ENCODE results near the gene C2orf42. TPM values are rescaled to one million over a fixed set of nuclear protein-coding genes. Genes with fewer than 3 reads are reported as not detected.
"Not testable (repeated sequence)": the region's sequence is repeated elsewhere in the genome, so short reads cannot be mapped to it uniquely, and the experiment has no call there.

The C2orf42 gene
- total RNA-seq, 1 experiment from 2014 or later = 28.5 TPM

GRCh38 chr2:70113359-70114070 is 77.3 kb downstream of the C2orf42 start:
- Mint-ChIP-seq H3K4me1 (ENCODE audit: insufficient read depth, unreplicated experiment) (peaks cover 3% of the 10 kb centered on the region), H3K27me3 (ENCODE audit: insufficient read depth, unreplicated experiment) (no peaks in the 10 kb centered on the region), H3K36me3 (ENCODE audit: insufficient read depth, unreplicated experiment) (no peaks in the 10 kb centered on the region), H3K9me3 (ENCODE audit: unreplicated experiment) (no peaks in the 10 kb centered on the region), H3K4me3 (ENCODE audit: unreplicated experiment) (no peak overlapping the region), H3K27ac (ENCODE audit: low read depth, unreplicated experiment) (no peak overlapping the region)
- BruUV-seq (replicated peaks) = no TSS peak
- CTCF ChIA-PET = no interaction called here
- intact Hi-C loops (cut with micrococcal nuclease) = no loop called here
- POLR2A ChIA-PET = interaction anchor here (0.8 to 3.9 kb wide), 3 partner anchors 8 to 19 kb away, joined by 4 to 13 read pairs (median 4); no protein-coding TSS in a partner anchor
- no peak for TF ChIP-seq CTCF (IDR thresholded peaks at IDR 0.05; ENCODE audit: unreplicated experiment)
- DNase-seq (ENCODE audit: unreplicated experiment) = no peak

DNA sequence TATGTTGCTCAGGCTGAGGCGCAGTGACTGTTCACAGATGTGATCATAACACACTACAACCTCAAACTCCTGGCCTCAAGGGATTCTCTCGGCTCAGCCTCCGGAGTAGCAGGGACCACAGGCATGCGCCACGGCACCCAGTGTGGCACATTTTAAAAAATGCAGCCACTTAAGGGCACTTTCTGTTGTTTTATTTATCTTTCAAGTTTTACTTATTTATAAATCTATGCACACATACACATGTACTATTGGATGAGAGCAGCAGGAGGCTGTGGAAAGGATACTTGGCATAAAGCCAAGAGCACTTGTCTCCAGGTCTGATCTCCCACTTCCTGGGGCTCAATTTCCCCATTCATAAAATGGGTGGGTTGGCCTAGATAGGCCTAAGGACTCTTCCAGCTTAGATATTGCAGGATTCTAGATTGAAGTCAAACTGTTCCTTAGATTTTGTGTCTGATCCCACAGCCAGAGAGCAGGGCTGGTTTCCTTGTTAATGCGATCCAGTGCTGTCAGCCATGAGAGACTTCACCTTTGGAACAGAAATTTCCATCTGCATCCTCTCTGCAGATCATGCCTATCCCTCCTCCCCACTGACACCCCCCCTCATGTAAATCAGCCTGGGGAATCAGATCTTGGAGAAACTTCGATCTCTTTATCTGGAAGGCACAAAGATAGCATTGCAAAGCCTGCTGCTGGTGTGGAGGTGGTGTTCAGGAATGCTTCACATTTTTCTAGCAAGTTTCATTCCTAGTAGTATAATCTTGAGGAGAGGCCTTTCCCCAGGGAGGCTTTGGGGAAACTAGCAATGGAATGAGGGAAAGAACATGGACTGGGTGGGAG is 78.8 kb downstream of the C2orf42 start:
- H3K27ac Mint-ChIP-seq (ENCODE audit: low read depth, unreplicated experiment) = no peak overlapping the region
- CTCF ChIA-PET = no interaction called here
- peaks cover 10% of the 10 kb centered on the region for H3K4me1 Mint-ChIP-seq (ENCODE audit: insufficient read depth, unreplicated experiment)
- TF ChIP-seq CTCF (IDR thresholded peaks at IDR 0.05; ENCODE audit: unreplicated experiment) = no peak
- POLR2A ChIA-PET = no interaction called here
- intact Hi-C loops (cut with micrococcal nuclease) = no loop called here
- DNase-seq (ENCODE audit: unreplicated experiment) = no peak
- no peaks in the 10 kb centered on the region for H3K27me3 Mint-ChIP-seq (ENCODE audit: insufficient read depth, unreplicated experiment)
- H3K36me3 Mint-ChIP-seq (ENCODE audit: insufficient read depth, unreplicated experiment) = no peaks in the 10 kb centered on the region
- H3K4me3 Mint-ChIP-seq (ENCODE audit: unreplicated experiment) = no peak overlapping the region
- H3K9me3 Mint-ChIP-seq (ENCODE audit: unreplicated experiment) = no peaks in the 10 kb centered on the region
- no TSS peak for BruUV-seq (replicated peaks)

GRCh38 chr2:70110397-70110796 is 80.4 kb downstream of the C2orf42 start:
- H3K27me3 Mint-ChIP-seq (ENCODE audit: insufficient read depth, unreplicated experiment); DNase-seq (ENCODE audit: unreplicated experiment); H3K36me3 Mint-ChIP-seq (ENCODE audit: insufficient read depth, unreplicated experiment); H3K27ac Mint-ChIP-seq (ENCODE audit: low read depth, unreplicated experiment); H3K9me3 Mint-ChIP-seq (ENCODE audit: unreplicated experiment); intact Hi-C loops (cut with micrococcal nuclease); CTCF ChIA-PET; BruUV-seq (replicated peaks); H3K4me3 Mint-ChIP-seq (ENCODE audit: unreplicated experiment); H3K4me1 Mint-ChIP-seq (ENCODE audit: insufficient read depth, unreplicated experiment): not testable (repeated sequence)
- POLR2A ChIA-PET = interaction anchor here (0.6 to 0.7 kb wide), 2 partner anchors 14 to 196 kb away, joined by 3 read pairs; partner anchors contain the start of gene MXD1

DNA sequence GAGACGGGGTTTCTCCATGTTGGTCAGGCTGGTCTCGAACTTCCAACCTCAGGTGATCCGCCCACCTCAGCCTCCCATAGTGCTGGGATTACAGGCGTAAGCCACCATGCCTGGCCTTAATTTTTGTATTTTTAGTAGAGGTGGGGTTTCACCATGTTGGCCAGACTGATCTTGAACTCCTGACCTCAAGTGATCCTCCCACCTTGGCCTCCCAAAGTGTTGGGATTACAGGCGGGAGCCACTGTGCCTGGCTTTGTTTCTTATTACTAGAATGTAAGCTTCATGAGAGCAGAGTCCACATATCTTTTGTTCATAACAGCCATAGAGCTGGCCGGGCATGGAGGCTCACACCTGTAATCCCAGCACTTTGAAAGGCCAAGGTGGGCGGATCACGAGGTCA is 84.7 kb downstream of the C2orf42 start:
- not testable (repeated sequence) for H3K27ac Mint-ChIP-seq (ENCODE audit: low read depth, unreplicated experiment)
- CTCF ChIA-PET = interaction anchor here (0.6 to 0.7 kb wide), 2 partner anchors 20 to 36 kb away, joined by 3 to 5 read pairs; no protein-coding TSS in a partner anchor

More for the DNA sequence above, 84.7 kb downstream of the C2orf42 start:
- H3K36me3 Mint-ChIP-seq (ENCODE audit: insufficient read depth, unreplicated experiment); DNase-seq (ENCODE audit: unreplicated experiment); H3K9me3 Mint-ChIP-seq (ENCODE audit: unreplicated experiment); H3K27me3 Mint-ChIP-seq (ENCODE audit: insufficient read depth, unreplicated experiment); BruUV-seq (replicated peaks); H3K4me3 Mint-ChIP-seq (ENCODE audit: unreplicated experiment); intact Hi-C loops (cut with micrococcal nuclease); H3K4me1 Mint-ChIP-seq (ENCODE audit: insufficient read depth, unreplicated experiment): not testable (repeated sequence)
- POLR2A ChIA-PET = interaction anchor here (3.6 kb wide), 1 partner anchor 18 kb away, joined by 42 read pairs; the partner anchor contains the start of gene PCBP1
